Trophoblast cell (in vitro differentiated cells and primary cell): ENCODE data around the gene ATP13A5.

ENCODE experiments used
- DNase-seq, 2 donors: peaks; one replicate each; pipeline ENCODE4 v3.0.0-alpha.2; 2016
- H2AFZ ChIP-seq: 2 replicates; pipeline ENCODE4 v1.6.1; 2013; ENCODE audit warnings: low read length, moderate library complexity, mild to moderate bottlenecking; ENCODE audit not compliant: insufficient read depth, poor library complexity
- H2AK5ac ChIP-seq: 2 replicates; pipeline ENCODE4 v1.6.1; 2013; ENCODE audit warnings: mild to moderate bottlenecking, low read length
- H2BK120ac ChIP-seq: 2 replicates; pipeline ENCODE4 v1.6.1; 2013; ENCODE audit warnings: low read length, mild to moderate bottlenecking, moderate library complexity; ENCODE audit not compliant: insufficient read depth, poor library complexity
- H2BK12ac ChIP-seq: 2 replicates; pipeline ENCODE4 v1.6.1; 2013; ENCODE audit warnings: mild to moderate bottlenecking, low read length, moderate library complexity
- H2BK5ac ChIP-seq: 2 replicates; pipeline ENCODE4 v1.6.1; 2013; ENCODE audit warnings: low read length, low read depth, moderate library complexity, mild to moderate bottlenecking; ENCODE audit not compliant: poor library complexity
- H3K14ac ChIP-seq: 2 replicates; pipeline ENCODE4 v1.6.1; 2013; ENCODE audit warnings: mild to moderate bottlenecking, low read length
- H3K18ac ChIP-seq: 2 replicates; pipeline ENCODE4 v1.6.1; 2013; ENCODE audit warnings: mild to moderate bottlenecking, low read length
- H3K23ac ChIP-seq: 2 replicates; pipeline ENCODE4 v1.6.1; 2013; ENCODE audit warnings: low read length
- H3K27ac ChIP-seq: 2 replicates; pipeline ENCODE4 v1.5.1; 2013; ENCODE audit warnings: low read depth, mild to moderate bottlenecking, inconsistent platforms, low read length, moderate library complexity
- H3K27me3 ChIP-seq: 2 replicates; pipeline ENCODE4 v1.6.1; 2013; ENCODE audit warnings: inconsistent platforms, mild to moderate bottlenecking, low read length, moderate library complexity; ENCODE audit not compliant: insufficient read depth
- H3K36me3 ChIP-seq, 2 experiments: 1 replicate in 1 of 2; 2 replicates in 1 of 2; pipeline ENCODE4 v1.6.1; 2013; ENCODE audit warnings: low read length in 2 of 2, mild to moderate bottlenecking in 2 of 2, moderate library complexity in 1 of 2; ENCODE audit not compliant: insufficient read depth in 2 of 2, control insufficient read depth in 1 of 2
- H3K4ac ChIP-seq: 2 replicates; pipeline ENCODE4 v1.6.1; 2013; ENCODE audit warnings: low read depth, mild to moderate bottlenecking, low read length, moderate library complexity
- H3K4me1 ChIP-seq, 2 experiments: 1 replicate in 1 of 2; 2 replicates in 1 of 2; pipeline ENCODE4 v1.6.1; 2013; ENCODE audit warnings: low read length in 2 of 2, mild to moderate bottlenecking in 2 of 2, moderate library complexity in 1 of 2; ENCODE audit not compliant: insufficient read depth in 2 of 2, control insufficient read depth in 1 of 2
- H3K4me2 ChIP-seq: 2 replicates; pipeline ENCODE4 v1.6.1; 2013; ENCODE audit warnings: inconsistent platforms, mild to moderate bottlenecking, low read length, moderate library complexity
- H3K4me3 ChIP-seq: 2 replicates; pipeline ENCODE4 v1.5.1; 2013; ENCODE audit warnings: mild to moderate bottlenecking, low read depth, low read length, inconsistent platforms
- H3K79me1 ChIP-seq: one replicate; pipeline ENCODE4 v1.6.1; 2013; ENCODE audit warnings: low read length
- H3K79me2 ChIP-seq: 2 replicates; pipeline ENCODE4 v1.6.1; 2013; ENCODE audit warnings: low read length, mild to moderate bottlenecking; ENCODE audit not compliant: control insufficient read depth, insufficient read depth, poor library complexity
- H3K9ac ChIP-seq: 2 replicates; pipeline ENCODE4 v1.6.1; 2013; ENCODE audit warnings: mild to moderate bottlenecking, low read length
- H3K9me3 ChIP-seq: 2 replicates; pipeline ENCODE4 v1.6.1; 2013; ENCODE audit warnings: low read depth, mild to moderate bottlenecking, control low read depth, inconsistent platforms, low read length; ENCODE audit not compliant: insufficient read depth
- H4K12ac ChIP-seq: 2 replicates; pipeline ENCODE4 v1.6.1; 2013; ENCODE audit warnings: low read depth, mild to moderate bottlenecking, low read length, moderate library complexity
- H4K8ac ChIP-seq: 2 replicates; pipeline ENCODE4 v1.6.1; 2013; ENCODE audit warnings: low read depth, mild to moderate bottlenecking, low read length, moderate library complexity
- H4K91ac ChIP-seq: one replicate; pipeline ENCODE4 v1.6.1; 2013; ENCODE audit warnings: low read depth, mild to moderate bottlenecking, low read length, moderate library complexity
- WGBS: extraction: QIAGEN DNeasy Blood & Tissue Kit; methylation state at CpG from one replicate; pipeline ENCODE4 v1.1.7; 2013; ENCODE audit warnings: missing lambda C conversion rate; ENCODE audit not compliant: insufficient read length, insufficient coverage; ENCODE audit errors: extremely low coverage; 5-methylcytosine and 5-hydroxymethylcytosine counted together

Gene ATP13A5

DNA sequence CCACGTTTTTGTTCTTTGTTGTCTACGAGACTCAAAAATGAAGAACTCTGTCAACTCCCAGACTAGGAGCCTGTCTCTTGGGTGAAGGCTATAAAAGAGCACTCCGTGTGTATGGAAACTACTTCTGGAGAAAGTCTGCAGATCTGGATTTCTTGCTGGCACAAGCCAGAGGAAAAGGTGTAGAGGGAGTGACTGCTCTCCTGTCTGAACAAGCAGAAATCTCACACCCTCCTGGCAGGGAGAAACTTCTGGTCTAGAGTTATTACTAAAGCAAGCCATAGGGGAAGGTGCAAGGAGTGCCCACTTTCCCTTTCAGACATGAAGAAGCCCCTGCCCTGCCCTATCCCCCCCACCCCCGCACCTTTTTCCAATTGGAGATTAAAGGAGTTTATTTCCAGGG is 128.1 kb downstream of the ATP13A5 start:
- Histone ChIP-seq H3K27ac (no peak overlapping the region), H3K4me2 (no peak overlapping the region), H3K4me3 (no peak overlapping the region), H2AK5ac (no peak overlapping the region), H3K9me3 (no peaks in the 10 kb centered on the region), H3K79me1 (no peaks in the 10 kb centered on the region), H2BK5ac (no peak overlapping the region), H3K23ac (no peak overlapping the region), H3K14ac (no peak overlapping the region), H4K8ac (no peak overlapping the region), H3K18ac (no peak overlapping the region), H3K36me3 (no peaks in the 10 kb centered on the region), H3K4me1 (no peaks in the 10 kb centered on the region), H4K91ac (no peak overlapping the region), H3K27me3 (no peaks in the 10 kb centered on the region), H3K4ac (no peak overlapping the region), H3K9ac (no peak overlapping the region), H2BK120ac (no peak overlapping the region), H3K79me2 (no peaks in the 10 kb centered on the region), H2BK12ac (no peak overlapping the region), H4K12ac (no peak overlapping the region), H2AFZ (no peak overlapping the region)
- no peak for DNase-seq
- no CpG with 5 or more reads among the region's 4 CpGs for WGBS

DNA sequence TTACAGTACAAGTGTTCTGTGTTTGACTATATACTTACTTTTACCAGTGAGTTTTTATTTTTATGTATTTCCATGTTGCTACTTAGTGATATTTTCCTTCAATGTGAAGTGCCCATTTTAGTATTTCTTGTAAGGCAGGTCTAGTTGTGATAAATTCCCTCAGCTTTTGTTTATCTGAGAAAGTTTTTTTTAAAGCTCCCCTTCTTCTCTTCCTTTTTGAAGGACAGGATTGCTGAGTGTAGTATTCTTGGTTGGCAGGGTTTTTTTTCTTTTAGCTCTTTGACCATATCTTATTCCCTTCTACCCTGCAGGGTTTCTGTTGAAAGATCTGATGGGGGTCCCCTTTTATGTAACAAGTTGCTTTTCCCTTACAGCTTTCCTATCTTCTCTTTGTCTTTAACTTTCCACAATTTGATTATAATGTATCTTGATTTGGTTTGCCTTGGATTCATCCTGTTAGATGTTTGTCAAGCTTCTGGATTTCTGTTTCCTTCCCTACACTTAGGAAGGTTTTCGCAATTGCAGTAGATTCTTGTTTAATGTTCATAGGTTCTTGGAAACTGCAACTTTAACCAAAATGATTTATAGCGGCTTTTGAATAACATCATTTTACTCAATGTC is 129.6 kb downstream of the ATP13A5 start:
- Histone ChIP-seq H2AFZ (no peak overlapping the region), H3K27ac (no peak overlapping the region), H3K18ac (no peak overlapping the region), H2BK12ac (no peak overlapping the region), H3K14ac (no peak overlapping the region), H3K79me1 (no peaks in the 10 kb centered on the region), H2BK5ac (no peak overlapping the region), H3K9me3 (no peaks in the 10 kb centered on the region), H3K27me3 (no peaks in the 10 kb centered on the region), H3K4ac (no peak overlapping the region), H2AK5ac (no peak overlapping the region), H4K12ac (no peak overlapping the region), H3K4me1 (no peaks in the 10 kb centered on the region), H3K9ac (no peak overlapping the region), H4K8ac (no peak overlapping the region), H4K91ac (no peak overlapping the region), H3K4me2 (no peak overlapping the region), H3K23ac (no peak overlapping the region), H3K79me2 (no peaks in the 10 kb centered on the region), H2BK120ac (no peak overlapping the region), H3K4me3 (no peak overlapping the region), H3K36me3 (no peaks in the 10 kb centered on the region)
- no CpG with 5 or more reads among the region's 2 CpGs for WGBS
- DNase-seq, result no peak

DNA sequence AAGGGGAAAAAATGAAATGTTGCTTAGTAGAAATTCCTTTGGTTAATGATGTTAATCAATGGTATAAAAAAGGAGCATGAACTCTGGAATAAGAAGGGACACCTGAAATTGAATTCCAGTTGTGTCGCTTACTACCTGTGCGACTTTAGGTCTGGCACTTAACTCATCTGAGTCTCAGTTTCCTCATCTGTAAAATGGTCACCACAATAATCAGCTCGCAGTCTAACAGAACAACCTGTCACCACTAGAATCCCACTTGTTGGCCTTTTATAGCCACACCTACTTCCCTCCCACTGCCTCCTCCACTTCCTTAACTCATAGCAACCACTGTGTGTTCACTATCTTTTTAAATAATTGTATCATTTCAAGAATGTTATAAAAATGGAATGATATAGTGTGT is 135.0 kb downstream of the ATP13A5 start:
- H4K8ac ChIP-seq, result no peak overlapping the region

DNA sequence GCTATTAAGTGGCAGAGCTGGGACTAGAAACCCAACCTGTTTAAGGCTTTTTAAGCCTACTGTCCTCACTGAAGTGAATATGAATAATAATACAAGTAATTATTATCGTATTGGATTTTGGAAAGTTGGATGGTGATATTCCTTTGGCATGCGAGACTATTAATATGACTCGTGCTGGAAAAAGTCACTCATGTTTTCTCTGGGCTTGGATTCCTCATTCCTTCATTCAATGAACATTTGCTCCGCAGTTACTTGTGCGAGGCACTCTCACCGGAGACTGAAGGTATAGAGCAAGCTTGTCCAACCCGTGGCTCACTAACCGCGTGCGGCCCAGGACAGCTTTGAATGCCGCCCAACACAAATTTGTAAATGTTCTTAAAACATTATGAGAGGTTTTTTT is 136.8 kb downstream of the ATP13A5 start:
- no peaks in the 10 kb centered on the region for H3K36me3 ChIP-seq
- H4K91ac ChIP-seq, result no peak overlapping the region
- no peak overlapping the region for H2BK5ac ChIP-seq
- peaks cover 8% of the 10 kb centered on the region for H3K79me1 ChIP-seq
- H3K79me2 ChIP-seq, result no peaks in the 10 kb centered on the region
- no peaks in the 10 kb centered on the region for H3K27me3 ChIP-seq
- H3K9ac ChIP-seq, result no peak overlapping the region
- no peak overlapping the region for H3K14ac ChIP-seq
- no peak for DNase-seq
- H3K4me1 ChIP-seq, result peaks cover 2 to 3% of the 10 kb centered on the region in 2 experiments
- H4K12ac ChIP-seq, result no peak overlapping the region
- H2AK5ac ChIP-seq, result no peak overlapping the region
- H3K4me2 ChIP-seq, result peak overlapping the region; percentile 81
- no peak overlapping the region for H2BK120ac ChIP-seq
- H2AFZ ChIP-seq, result no peak overlapping the region
- no peak overlapping the region for H3K18ac ChIP-seq
- H2BK12ac ChIP-seq, result no peak overlapping the region
- no peak overlapping the region for H3K23ac ChIP-seq
- no peak overlapping the region for H3K4me3 ChIP-seq
- H3K9me3 ChIP-seq, result no peaks in the 10 kb centered on the region
- no peak overlapping the region for H4K8ac ChIP-seq
- no peak overlapping the region for H3K27ac ChIP-seq
- H3K4ac ChIP-seq, result no peak overlapping the region
- no CpG with 5 or more reads among the region's 11 CpGs for WGBS

More for the DNA sequence above, 135.0 kb downstream of the ATP13A5 start:
- Histone ChIP-seq H3K4me2 (no peak overlapping the region), H3K4me1 (peaks cover 2 to 3% of the 10 kb centered on the region in 2 experiments), H2BK5ac (no peak overlapping the region), H3K14ac (no peak overlapping the region), H3K36me3 (no peaks in the 10 kb centered on the region), H3K27ac (no peak overlapping the region), H4K91ac (no peak overlapping the region), H2BK120ac (no peak overlapping the region), H3K79me1 (peaks cover 8% of the 10 kb centered on the region), H3K18ac (no peak overlapping the region), H3K79me2 (no peaks in the 10 kb centered on the region), H3K9me3 (no peaks in the 10 kb centered on the region), H3K27me3 (no peaks in the 10 kb centered on the region), H2AFZ (no peak overlapping the region), H2AK5ac (no peak overlapping the region), H4K12ac (no peak overlapping the region), H3K4ac (no peak overlapping the region), H3K9ac (no peak overlapping the region), H3K23ac (no peak overlapping the region), H2BK12ac (no peak overlapping the region), H3K4me3 (no peak overlapping the region)
- DNase-seq, result no peak
- no CpG with 5 or more reads among the region's 3 CpGs for WGBS
